ENCODE data around the gene TMEM229B. TPM values are rescaled to one million over a fixed set of nuclear protein-coding genes. Genes with fewer than 3 reads are reported as not detected.

TMEM229B gene
- total and polyA plus RNA-seq, 4 donors = 0.40 to 2.0 (median 1.6) TPM

- TF ChIP-seq NR2F2 (IDR thresholded peaks at IDR 0.05) (no peak), ATF3 (IDR thresholded peaks at IDR 0.05) (no peak), RXRA (IDR thresholded peaks at IDR 0.05) (no peak), JUND (IDR thresholded peaks at IDR 0.05) (no peak)
- no peak overlapping the region for H3K27ac ChIP-seq (ENCODE audit: low read depth in 1 of 2, low read length in 2 of 2)
- peaks cover 0 to 12% (median 2%) of the 10 kb centered on the region in 4 donors for H3K4me1 ChIP-seq (ENCODE audit: control insufficient read depth in 4 of 4, insufficient read depth in 4 of 4, low read length in 3 of 4)
- no peaks in the 10 kb centered on the region for H3K36me3 ChIP-seq (ENCODE audit: control insufficient read depth in 4 of 4, insufficient read depth in 3 of 4, low read depth in 1 of 4, low read length in 3 of 4)
- H3K9ac ChIP-seq (ENCODE audit: low read depth in 1 of 2, low read length in 2 of 2) = no peak overlapping the region
- no peaks in the 10 kb centered on the region for H3K9me3 ChIP-seq (ENCODE audit: control insufficient read depth in 4 of 4, low read length in 3 of 4)
- H3K27me3 ChIP-seq (ENCODE audit: control insufficient read depth in 4 of 4, insufficient read depth in 4 of 4, low read length in 3 of 4) = no peaks in the 10 kb centered on the region
- 44% methylated on average over 6 of the region's 6 CpGs for WGBS
- no peak for DNase-seq (ENCODE audit: low spot score)
- H3K4me3 ChIP-seq (ENCODE audit: low read depth in 1 of 3, low read length in 3 of 3) = peak overlapping the region in 2 of 3 donors; percentile 67 to 83
Observed at GRCh38 chr14:67533754-67534085, 45.2 kb upstream of the TMEM229B start.

DNA sequence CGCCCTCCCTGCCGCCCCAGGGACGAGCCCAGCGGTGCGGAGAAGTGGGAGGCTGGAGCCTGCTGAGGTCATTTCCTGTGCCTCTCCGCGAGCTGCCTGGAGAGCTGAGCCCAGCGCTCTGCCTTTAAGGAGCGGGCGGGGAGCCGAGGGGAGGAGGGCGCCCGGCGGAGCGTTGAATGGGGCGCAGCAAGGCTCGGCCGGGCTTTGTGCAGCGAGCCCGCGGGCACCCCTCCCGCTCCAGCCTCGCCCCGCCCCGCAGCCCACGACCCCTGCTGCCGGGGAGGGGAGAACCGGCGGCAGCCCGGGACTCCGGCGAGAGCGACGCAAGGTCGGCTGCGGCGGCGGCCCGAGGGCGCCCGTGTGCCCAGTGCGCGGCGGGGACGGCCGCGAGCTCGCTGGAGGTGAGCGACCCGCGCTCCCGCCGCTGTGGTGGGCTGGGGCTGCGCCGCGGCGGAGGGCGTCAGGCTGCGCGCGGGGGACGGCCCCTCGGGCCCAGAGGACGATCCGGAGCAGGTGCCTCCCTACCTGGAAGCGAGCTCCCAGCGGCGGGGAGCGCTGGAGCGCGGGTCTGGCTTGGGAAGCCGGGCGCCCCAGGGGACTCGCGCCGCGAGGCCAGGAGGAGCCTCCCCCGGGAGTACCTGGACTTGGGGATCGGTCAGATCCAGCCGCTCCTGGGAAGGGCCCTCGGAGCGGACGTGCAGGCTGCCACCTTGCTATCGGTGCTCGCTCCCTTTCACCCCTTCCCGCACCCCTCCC is 44.7 kb upstream of the TMEM229B start, which contains the start of gene PLEKHH1:
TSS of gene PLEKHH1 (plus strand) at position 293 of the 756 bp plus-strand sequence. CDS start 8,578 bp downstream, outside the sequence.
- Histone ChIP-seq H3K9me3 (ENCODE audit: control insufficient read depth in 4 of 4, low read length in 3 of 4) (no peaks in the 10 kb centered on the region), H3K9ac (ENCODE audit: low read depth in 1 of 2, low read length in 2 of 2) (peak within 1 kb of the TSS in 1 of 2 donors; percentile 66), H3K4me1 (ENCODE audit: control insufficient read depth in 4 of 4, insufficient read depth in 4 of 4, low read length in 3 of 4) (peaks cover 0 to 12% (median 2%) of the 10 kb centered on the region in 4 donors), H3K27me3 (ENCODE audit: control insufficient read depth in 4 of 4, insufficient read depth in 4 of 4, low read length in 3 of 4) (no peaks in the 10 kb centered on the region), H3K27ac (ENCODE audit: low read depth in 1 of 2, low read length in 2 of 2) (peak within 1 kb of the TSS; percentile 20 to 33), H3K4me3 (ENCODE audit: low read depth in 1 of 3, low read length in 3 of 3) (peak within 1 kb of the TSS; percentile 63 to 83 (median 67)), H3K36me3 (ENCODE audit: control insufficient read depth in 4 of 4, insufficient read depth in 3 of 4, low read depth in 1 of 4, low read length in 3 of 4) (no peaks in the 10 kb centered on the region)
- DNase-seq (ENCODE audit: low spot score) = peak; percentile 60
- TF ChIP-seq SP1 (IDR thresholded peaks at IDR 0.05) = no peak
- peak in 1 of 2 donors; percentile 51 for TF ChIP-seq GABPA (IDR thresholded peaks at IDR 0.05 in 1 of 2, conservative IDR thresholded peaks at IDR 0.05 in 1 of 2)
- 1% methylated on average over 86 of the region's 86 CpGs for WGBS

DNA sequence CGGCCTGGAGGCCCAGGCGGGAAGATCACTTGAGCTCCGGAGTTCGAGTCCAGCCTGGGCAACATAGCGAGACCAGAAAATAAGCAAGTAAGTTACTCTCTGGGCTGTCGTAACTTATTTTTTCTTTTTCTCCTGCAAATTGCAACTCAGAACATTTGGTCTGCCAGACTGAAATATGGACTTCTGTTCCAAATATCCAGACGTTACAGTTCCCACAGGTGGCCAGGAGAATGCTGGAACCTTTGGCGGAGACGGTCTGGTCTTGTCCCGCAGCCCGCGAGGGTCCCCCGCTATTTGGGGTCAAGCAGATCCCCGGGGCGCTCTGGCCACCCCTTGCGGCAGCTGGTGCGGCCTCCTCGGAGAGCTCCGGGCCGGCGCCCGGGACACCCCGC is 44.1 kb upstream of the TMEM229B start:
- no peak for DNase-seq (ENCODE audit: low spot score)
- Histone ChIP-seq H3K4me1 (ENCODE audit: control insufficient read depth in 4 of 4, insufficient read depth in 4 of 4, low read length in 3 of 4) (peaks cover 0 to 12% (median 2%) of the 10 kb centered on the region in 4 donors), H3K9me3 (ENCODE audit: control insufficient read depth in 4 of 4, low read length in 3 of 4) (no peaks in the 10 kb centered on the region), H3K27ac (ENCODE audit: low read depth in 1 of 2, low read length in 2 of 2) (peak overlapping the region in 1 of 2 donors; percentile 20), H3K4me3 (ENCODE audit: low read depth in 1 of 3, low read length in 3 of 3) (peak overlapping the region; percentile 63 to 83 (median 67)), H3K36me3 (ENCODE audit: control insufficient read depth in 4 of 4, insufficient read depth in 3 of 4, low read depth in 1 of 4, low read length in 3 of 4) (no peaks in the 10 kb centered on the region), H3K27me3 (ENCODE audit: control insufficient read depth in 4 of 4, insufficient read depth in 4 of 4, low read length in 3 of 4) (no peaks in the 10 kb centered on the region), H3K9ac (ENCODE audit: low read depth in 1 of 2, low read length in 2 of 2) (peak overlapping the region in 1 of 2 donors; percentile 66)
- no peak for TF ChIP-seq RAD21 (IDR thresholded peaks at IDR 0.05)
- no peak for TF ChIP-seq EGR1 (IDR thresholded peaks at IDR 0.05; ENCODE audit: low read depth in 2 of 2)
- TF ChIP-seq, protein P1, sequence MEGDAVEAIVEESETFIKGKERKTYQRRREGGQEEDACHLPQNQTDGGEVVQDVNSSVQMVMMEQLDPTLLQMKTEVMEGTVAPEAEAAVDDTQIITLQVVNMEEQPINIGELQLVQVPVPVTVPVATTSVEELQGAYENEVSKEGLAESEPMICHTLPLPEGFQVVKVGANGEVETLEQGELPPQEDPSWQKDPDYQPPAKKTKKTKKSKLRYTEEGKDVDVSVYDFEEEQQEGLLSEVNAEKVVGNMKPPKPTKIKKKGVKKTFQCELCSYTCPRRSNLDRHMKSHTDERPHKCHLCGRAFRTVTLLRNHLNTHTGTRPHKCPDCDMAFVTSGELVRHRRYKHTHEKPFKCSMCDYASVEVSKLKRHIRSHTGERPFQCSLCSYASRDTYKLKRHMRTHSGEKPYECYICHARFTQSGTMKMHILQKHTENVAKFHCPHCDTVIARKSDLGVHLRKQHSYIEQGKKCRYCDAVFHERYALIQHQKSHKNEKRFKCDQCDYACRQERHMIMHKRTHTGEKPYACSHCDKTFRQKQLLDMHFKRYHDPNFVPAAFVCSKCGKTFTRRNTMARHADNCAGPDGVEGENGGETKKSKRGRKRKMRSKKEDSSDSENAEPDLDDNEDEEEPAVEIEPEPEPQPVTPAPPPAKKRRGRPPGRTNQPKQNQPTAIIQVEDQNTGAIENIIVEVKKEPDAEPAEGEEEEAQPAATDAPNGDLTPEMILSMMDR (IDR thresholded peaks at IDR 0.05; ENCODE audit: low read depth, low read length, missing input control) = no peak
- no peak for TF ChIP-seq SP1 (IDR thresholded peaks at IDR 0.05)
- TF ChIP-seq, protein P2, sequence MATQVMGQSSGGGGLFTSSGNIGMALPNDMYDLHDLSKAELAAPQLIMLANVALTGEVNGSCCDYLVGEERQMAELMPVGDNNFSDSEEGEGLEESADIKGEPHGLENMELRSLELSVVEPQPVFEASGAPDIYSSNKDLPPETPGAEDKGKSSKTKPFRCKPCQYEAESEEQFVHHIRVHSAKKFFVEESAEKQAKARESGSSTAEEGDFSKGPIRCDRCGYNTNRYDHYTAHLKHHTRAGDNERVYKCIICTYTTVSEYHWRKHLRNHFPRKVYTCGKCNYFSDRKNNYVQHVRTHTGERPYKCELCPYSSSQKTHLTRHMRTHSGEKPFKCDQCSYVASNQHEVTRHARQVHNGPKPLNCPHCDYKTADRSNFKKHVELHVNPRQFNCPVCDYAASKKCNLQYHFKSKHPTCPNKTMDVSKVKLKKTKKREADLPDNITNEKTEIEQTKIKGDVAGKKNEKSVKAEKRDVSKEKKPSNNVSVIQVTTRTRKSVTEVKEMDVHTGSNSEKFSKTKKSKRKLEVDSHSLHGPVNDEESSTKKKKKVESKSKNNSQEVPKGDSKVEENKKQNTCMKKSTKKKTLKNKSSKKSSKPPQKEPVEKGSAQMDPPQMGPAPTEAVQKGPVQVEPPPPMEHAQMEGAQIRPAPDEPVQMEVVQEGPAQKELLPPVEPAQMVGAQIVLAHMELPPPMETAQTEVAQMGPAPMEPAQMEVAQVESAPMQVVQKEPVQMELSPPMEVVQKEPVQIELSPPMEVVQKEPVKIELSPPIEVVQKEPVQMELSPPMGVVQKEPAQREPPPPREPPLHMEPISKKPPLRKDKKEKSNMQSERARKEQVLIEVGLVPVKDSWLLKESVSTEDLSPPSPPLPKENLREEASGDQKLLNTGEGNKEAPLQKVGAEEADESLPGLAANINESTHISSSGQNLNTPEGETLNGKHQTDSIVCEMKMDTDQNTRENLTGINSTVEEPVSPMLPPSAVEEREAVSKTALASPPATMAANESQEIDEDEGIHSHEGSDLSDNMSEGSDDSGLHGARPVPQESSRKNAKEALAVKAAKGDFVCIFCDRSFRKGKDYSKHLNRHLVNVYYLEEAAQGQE (IDR thresholded peaks at IDR 0.05) = no peak
- TF ChIP-seq ZBTB33 (IDR thresholded peaks at IDR 0.05) = no peak
- TF ChIP-seq FOXA1 (IDR thresholded peaks at IDR 0.05) = no peak
- TF ChIP-seq ATF3 (IDR thresholded peaks at IDR 0.05) = no peak
- 21% methylated on average over 23 of the region's 23 CpGs for WGBS

All from liver (tissue), 9 donors.